ENCODE measurements around the gene CCDC188. TPM values are rescaled to one million over a fixed set of nuclear protein-coding genes. Genes with fewer than 3 reads are reported as not detected.

CCDC188 gene
- total RNA-seq, 1 experiment from 2014 or later: not detected

GRCh38 chr22:20192972-20193760, 42.3 kb upstream of the CCDC188 start:
- Histone ChIP-seq H3T11ph (ENCODE audit: low read length) (no peak overlapping the region), H3K79me2 (ENCODE audit: insufficient read depth, low read length) (no peaks in the 10 kb centered on the region), H4K20me1 (ENCODE audit: control insufficient read depth, insufficient read depth, insufficient read length) (no peaks in the 10 kb centered on the region), H3K9me3 (ENCODE audit: control insufficient read depth, low read depth, low read length) (no peaks in the 10 kb centered on the region), H3K4me1 (ENCODE audit: insufficient read depth, low read length) (no peaks in the 10 kb centered on the region), H2BK15ac (ENCODE audit: low read depth, low read length) (no peak overlapping the region), H3K18ac (ENCODE audit: insufficient read length, low read depth, low read length) (no peak overlapping the region), H3K23ac (ENCODE audit: insufficient read length, low read depth, low read length) (no peak overlapping the region), H4K8ac (replicated peaks; ENCODE audit: insufficient read length, low read depth, low read length) (no peak overlapping the region), H3K14ac (ENCODE audit: insufficient read depth, low read length) (no peak overlapping the region), H2BK20ac (ENCODE audit: low read depth, low read length, poor library complexity, severe bottlenecking) (no peak overlapping the region), H3K9ac (ENCODE audit: extremely low read depth, insufficient read length, low read length) (no peak overlapping the region), H2AK5ac (ENCODE audit: insufficient read length, low read length) (no peak overlapping the region), H3K27ac (ENCODE audit: insufficient read length, low read depth, low read length) (no peak overlapping the region), H3K27me3 (ENCODE audit: insufficient read depth, low read length) (no peaks in the 10 kb centered on the region), H3K79me1 (ENCODE audit: insufficient read depth, low read depth, low read length, poor library complexity, severe bottlenecking) (no peaks in the 10 kb centered on the region), H2AFZ (ENCODE audit: low read length) (no peak overlapping the region), H2BK120ac (ENCODE audit: low read depth, low read length, poor library complexity, severe bottlenecking) (no peak overlapping the region), H3K56ac (ENCODE audit: insufficient read length, low read depth, low read length) (no peak overlapping the region), H3K4ac (ENCODE audit: low read depth, low read length) (no peak overlapping the region), H2BK5ac (ENCODE audit: insufficient read length, low read length) (no peak overlapping the region), H2BK12ac (ENCODE audit: insufficient read length, low read depth, low read length) (no peak overlapping the region), H4K91ac (ENCODE audit: insufficient read length, low read depth, low read length) (no peak overlapping the region), H3K23me2 (ENCODE audit: insufficient read length, low read depth, low read length, poor library complexity, severe bottlenecking) (no peaks in the 10 kb centered on the region), H3K4me2 (ENCODE audit: insufficient read depth, insufficient read length, low read length) (no peak overlapping the region), H4K5ac (ENCODE audit: insufficient read length, low read depth, low read length) (no peak overlapping the region)
- Mint-ChIP-seq H3K27me3 (ENCODE audit: low read depth) (peaks cover 2% of the 10 kb centered on the region; the same call in 1 of the 2 replicates), H3K9me3 (no peaks in the 10 kb centered on the region), H3K36me3 (ENCODE audit: insufficient read depth in 1 of 3, low read depth in 3 of 3) (no peaks in the 10 kb centered on the region), H3K4me3 (no peak overlapping the region), H3K4me1 (0 out of 4 replicates have a peak, but pooled peaks cover 0 to 5% of the 10 kb centered on the region in 2 experiments), H3K27ac (no peak overlapping the region)
- no peak for TF ChIP-seq CTCF (conservative IDR thresholded peaks at IDR 0.05)
- no peak for DNase-seq
- WGBS (ENCODE audit: extremely low coverage, insufficient read length, low lambda C conversion rate): no CpG with 5 or more reads among the region's 20 CpGs

Measured in H9 (cell line).